GM12891 (cell line): ENCODE measurements around the gene MGLL.

ENCODE experiments used
- DNase-seq: peaks from one replicate; pipeline ENCODE4 v3.0.0; 2011; ENCODE audit warnings: low spot score; ENCODE audit not compliant: insufficient read length
- FAIRE-seq: peaks from 2 replicates; lab custom pipeline; 2011; peaks lifted over from hg19 to GRCh38; lab: Jason Lieb, UNC
- PAX5 ChIP-seq: IDR thresholded peaks from 2 replicates; pipeline ENCODE4 v1.6.1; 2011; ENCODE audit warnings: low read length, moderate library complexity, mild to moderate bottlenecking; ENCODE audit not compliant: insufficient read depth, severe bottlenecking
- POLR2A ChIP-seq: IDR thresholded peaks from 2 replicates; pipeline ENCODE4 v1.6.1; 2011; ENCODE audit warnings: low read depth, low read length, control low read depth
- POLR2AphosphoS5 ChIP-seq: IDR thresholded peaks from 2 replicates; pipeline ENCODE4 v1.6.1; 2011; ENCODE audit warnings: low read depth, low read length, control low read depth
- POU2F2 ChIP-seq: IDR thresholded peaks from 2 replicates; pipeline ENCODE4 v1.6.1; 2011; ENCODE audit warnings: low read depth, mild to moderate bottlenecking, control low read depth, low read length, moderate library complexity
- SPI1 ChIP-seq: IDR thresholded peaks from 2 replicates; pipeline ENCODE4 v1.6.1; 2011; ENCODE audit warnings: low read depth, low read length, control low read depth
- TAF1 ChIP-seq: IDR thresholded peaks from 2 replicates; pipeline ENCODE4 v1.6.1; 2011; ENCODE audit warnings: low read depth, low read length, control low read depth

Gene MGLL

DNA sequence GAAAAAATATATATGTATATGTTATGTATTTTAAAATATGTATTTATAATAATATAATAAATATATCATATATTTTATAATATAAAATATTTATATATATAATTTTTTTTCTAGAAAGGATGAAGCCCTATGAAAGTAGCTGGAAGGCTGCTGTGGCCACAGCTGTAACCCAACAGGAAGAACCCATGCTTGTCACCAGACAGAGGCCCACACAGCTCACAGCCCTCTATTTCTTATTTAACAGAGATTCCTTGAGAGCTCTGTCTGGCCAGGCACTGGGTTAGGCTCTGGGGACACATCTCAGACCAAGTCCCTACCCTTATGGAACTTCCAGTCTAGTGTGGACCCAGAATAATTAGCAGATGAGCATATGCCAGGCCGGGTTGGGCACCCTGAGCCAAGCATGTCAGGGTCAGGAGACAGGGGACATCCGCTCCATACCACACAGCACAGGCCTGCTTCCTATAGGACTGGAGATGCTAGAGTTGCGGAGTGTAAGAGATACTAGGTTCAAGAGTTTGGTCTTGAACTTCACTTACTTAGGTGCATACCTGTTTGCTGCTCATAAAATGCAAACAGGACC, 20.5 kb downstream of the MGLL start:
- TF ChIP-seq POU2F2 = no peak
- TF ChIP-seq PAX5 = no peak
- no peak for TF ChIP-seq POLR2A
- TF ChIP-seq POLR2AphosphoS5 = no peak
- no peak for TF ChIP-seq TAF1
- TF ChIP-seq SPI1 = no peak
- DNase-seq (no peak), FAIRE-seq (no peak)

DNA sequence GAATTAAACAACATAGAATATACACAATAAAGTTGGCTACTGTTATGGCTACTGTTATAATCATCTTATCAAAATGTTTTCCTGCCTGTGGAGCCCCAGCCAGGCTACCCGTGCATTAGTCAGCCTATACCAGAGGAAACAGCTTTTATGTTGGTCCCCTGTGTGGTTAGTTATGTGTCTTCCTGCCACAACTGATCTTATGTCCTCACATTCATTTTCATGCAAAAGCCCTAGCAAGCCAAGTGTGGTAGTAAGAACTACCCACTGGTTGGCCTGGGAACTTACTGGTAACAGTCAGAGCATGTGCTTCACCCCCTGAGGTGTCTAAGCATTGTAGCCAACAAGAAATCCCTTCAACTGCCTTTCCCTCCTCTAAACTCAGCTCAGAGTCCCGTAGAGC, 21.8 kb downstream of the MGLL start:
- DNase-seq (no peak), FAIRE-seq (peak; percentile 70)
- TF ChIP-seq POU2F2 (no peak), SPI1 (no peak), POLR2AphosphoS5 (no peak), TAF1 (no peak), PAX5 (no peak), POLR2A (no peak)

- FAIRE-seq (no peak), DNase-seq (no peak)
- TF ChIP-seq PAX5 = no peak
- TF ChIP-seq TAF1 = no peak
- no peak for TF ChIP-seq POLR2A
- TF ChIP-seq SPI1 = no peak
- TF ChIP-seq POU2F2 = no peak
- no peak for TF ChIP-seq POLR2AphosphoS5
These were observed 22.7 kb downstream of the MGLL start for GRCh38 chr3:127799476-127800222.

DNA sequence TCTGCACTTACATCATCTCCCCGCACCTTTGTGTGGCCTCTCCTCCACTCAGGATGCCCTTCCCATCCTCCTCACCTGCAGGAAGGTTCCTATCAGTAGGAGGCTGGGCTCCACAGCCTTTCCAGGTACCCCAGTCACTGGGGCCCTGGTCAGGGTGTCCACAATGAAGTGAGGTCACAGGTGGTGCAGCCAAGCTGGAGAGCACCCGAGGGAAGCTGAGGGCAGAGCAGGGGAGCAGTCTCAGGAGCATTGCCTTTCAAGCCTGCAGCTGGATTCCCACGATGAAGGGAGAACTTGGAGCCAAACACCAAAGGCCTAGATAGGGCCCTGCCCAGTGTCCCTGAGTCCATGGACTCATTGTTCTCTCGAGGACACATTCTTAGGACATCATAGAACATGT, 23.6 kb downstream of the MGLL start:
- no peak for FAIRE-seq
- no peak for DNase-seq
- TF ChIP-seq SPI1 (no peak), TAF1 (no peak), PAX5 (no peak), POLR2A (no peak), POLR2AphosphoS5 (no peak), POU2F2 (no peak)

DNA sequence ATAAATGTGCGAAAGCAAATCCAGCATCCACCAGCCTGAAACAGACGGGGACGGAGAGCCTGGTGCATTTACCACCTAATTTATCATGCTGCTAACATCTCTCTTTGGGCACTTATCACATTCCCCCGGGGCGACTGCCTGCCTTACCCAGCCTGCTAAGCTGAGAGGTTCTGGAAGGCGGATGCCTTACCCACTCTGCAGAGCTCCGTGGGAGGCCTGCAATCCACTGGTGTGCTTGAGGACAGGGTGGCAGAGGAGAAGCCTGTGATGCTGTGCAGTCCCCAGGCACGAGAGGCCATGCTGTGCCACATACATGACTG, 25.5 kb downstream of the MGLL start:
- TF ChIP-seq POLR2AphosphoS5 (no peak), TAF1 (no peak), POU2F2 (no peak), POLR2A (no peak), SPI1 (no peak), PAX5 (no peak)
- DNase-seq (no peak), FAIRE-seq (no peak)

DNA sequence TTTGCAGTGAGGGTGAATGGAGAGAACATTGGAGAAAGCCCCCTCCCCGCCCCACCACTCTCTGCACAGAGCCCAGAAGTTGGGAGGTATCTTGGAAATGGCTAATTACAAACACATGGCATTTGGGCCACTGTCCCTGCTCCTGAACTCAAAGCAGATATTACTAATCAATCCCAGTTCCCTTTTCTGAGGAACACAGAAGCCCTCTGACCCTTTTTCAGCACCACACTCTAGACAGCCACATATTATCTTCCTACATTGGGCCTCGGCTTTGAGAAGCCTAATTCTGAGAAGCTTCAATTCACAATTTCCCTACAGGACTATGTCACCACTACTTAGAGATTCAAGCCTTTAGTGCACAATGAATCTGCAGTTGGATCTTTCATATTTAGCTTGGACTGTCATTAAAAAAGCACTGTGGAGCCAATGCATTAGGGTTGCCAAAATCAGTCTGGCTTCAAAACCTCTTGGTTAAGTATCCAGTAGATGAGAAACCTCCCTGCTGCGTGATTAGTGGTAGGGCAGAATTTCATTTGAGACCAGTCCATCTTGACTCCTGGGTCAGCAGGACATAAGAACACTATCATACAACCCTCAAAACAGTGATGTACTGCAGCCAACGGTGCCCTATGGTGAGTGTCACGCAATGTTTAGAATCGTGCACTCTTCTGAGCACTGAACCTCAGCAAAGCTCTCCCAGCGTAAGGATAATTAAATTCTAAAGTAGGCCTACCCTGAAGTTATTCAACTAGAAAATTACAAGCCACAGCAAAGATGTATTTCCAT, 26.1 kb downstream of the MGLL start:
- DNase-seq = no peak

DNA sequence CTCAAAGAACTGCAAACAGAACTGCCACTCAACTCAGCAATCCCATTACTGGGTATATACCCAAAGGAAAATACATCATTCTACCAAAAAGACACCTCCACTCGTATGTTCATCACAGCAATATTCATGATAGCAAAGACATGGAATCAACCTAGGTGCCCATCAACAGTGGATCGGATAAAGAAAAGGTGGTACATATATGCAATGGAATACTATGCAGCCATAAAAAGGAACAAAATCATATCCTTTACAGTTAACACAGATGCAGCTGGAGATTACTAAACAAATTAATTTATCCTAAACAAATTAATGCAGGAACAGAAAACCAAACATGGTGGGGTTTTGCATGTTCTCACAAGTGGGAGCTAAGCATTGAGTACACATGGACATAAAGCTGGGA, 27.3 kb downstream of the MGLL start:
- TF ChIP-seq PAX5 = no peak
- TF ChIP-seq POLR2AphosphoS5 = no peak
- no peak for TF ChIP-seq SPI1
- TF ChIP-seq POLR2A = no peak
- TF ChIP-seq POU2F2 = no peak
- TF ChIP-seq TAF1 = no peak
- DNase-seq (no peak), FAIRE-seq (no peak)

More for the DNA sequence above, 26.1 kb downstream of the MGLL start:
- FAIRE-seq = no peak
- TF ChIP-seq SPI1 (peak; percentile 84), POLR2A (no peak)

- TF ChIP-seq TAF1 (no peak), POU2F2 (no peak), SPI1 (no peak), PAX5 (no peak), POLR2AphosphoS5 (no peak), POLR2A (no peak)
- FAIRE-seq (peak; percentile 60), DNase-seq (no peak)
These were observed 27.9 kb downstream of the MGLL start for GRCh38 chr3:127794402-127794801.

GRCh38 chr3:127792541-127793292, 29.6 kb downstream of the MGLL start:
- no peak for FAIRE-seq
- no peak for DNase-seq
- TF ChIP-seq POU2F2 (no peak), POLR2A (no peak), SPI1 (no peak), POLR2AphosphoS5 (no peak), PAX5 (no peak), TAF1 (no peak)
